Left ventricle myocardium inferior (tissue), 1 donor: ENCODE measurements around the gene DCLK1. TPM values are rescaled to one million over a fixed set of nuclear protein-coding genes. Genes with fewer than 3 reads are reported as not detected.
A peak's percentile ranks its signal among the peaks of the same experiment; 100 is the strongest.

Experiments used
- DNase-seq: peaks from one replicate; pipeline ENCODE4 v3.0.0-alpha.2; 2020
- H3K27ac ChIP-seq: fragments of 200-600 bp; replicated peaks from 2 replicates; pipeline ENCODE4 v1.8.0; 2021
- H3K27me3 ChIP-seq: fragments of 200-600 bp; 2 replicates; pipeline ENCODE4 v1.8.0; 2021; ENCODE audit warnings: low read depth
- H3K36me3 ChIP-seq: fragments of 200-600 bp; 2 replicates; pipeline ENCODE4 v1.8.0; 2021
- H3K4me1 ChIP-seq: fragments of 200-600 bp; 2 replicates; pipeline ENCODE4 v1.8.0; 2021
- H3K4me3 ChIP-seq: fragments of 200-600 bp; 2 replicates; pipeline ENCODE4 v1.8.0; 2021; ENCODE audit warnings: mild to moderate bottlenecking, moderate library complexity
- H3K9me3 ChIP-seq: fragments of 200-600 bp; replicated peaks from 2 replicates; pipeline ENCODE4 v1.8.0; 2021
- CTCF ChIP-seq: fragments of 200-600 bp; IDR thresholded peaks from 2 replicates; pipeline ENCODE4 v1.8.0; 2021; ENCODE audit warnings: antibody characterized with exemption, mild to moderate bottlenecking, borderline replicate concordance
- intact Hi-C: fragments of 100-400 bp; cut with micrococcal nuclease; formaldehyde crosslinking; loops from one replicate; pipeline ENCODE4 v1.11.0; 2022
- total RNA-seq: library from RNA; stranded (reverse); fragmentation: NEBNext Ultra II Directional; extraction: Animal tissue kit (Norgen Biotek cat#: 25700); gene quantifications from one replicate; pipeline ENCODE4 v1.2.1, GENCODE V29; 2021
- donor health status: DM: no; HTN: yes; CAD: no; lungs with severe emphysema.

Gene DCLK1
- total RNA-seq, 1 donor from 2014 or later, result 8.4 TPM

- no peak for TF ChIP-seq CTCF
- Histone ChIP-seq H3K9me3 (no peaks in the 10 kb centered on the region), H3K27me3 (no peaks in the 10 kb centered on the region), H3K36me3 (peaks cover 5% of the 10 kb centered on the region), H3K27ac (no peak overlapping the region), H3K4me1 (no peaks in the 10 kb centered on the region), H3K4me3 (no peak overlapping the region)
- no peak for DNase-seq
- intact Hi-C loops, result loop anchor here (10.0 kb wide), 1 partner anchor 132 kb away; no protein-coding TSS in a partner anchor
These were observed 308.5 kb downstream of the DCLK1 start for GRCh38 chr13:35822666-35823065.

GRCh38 chr13:35818633-35819067, 312.5 kb downstream of the DCLK1 start:
- Histone ChIP-seq H3K9me3 (no peaks in the 10 kb centered on the region), H3K4me1 (no peaks in the 10 kb centered on the region), H3K4me3 (no peak overlapping the region), H3K27ac (no peak overlapping the region), H3K36me3 (no peaks in the 10 kb centered on the region), H3K27me3 (no peaks in the 10 kb centered on the region)
- DNase-seq, result no peak
- peak; percentile 80 for TF ChIP-seq CTCF
- intact Hi-C loops, result no loop called here

GRCh38 chr13:35817642-35818607, 313.3 kb downstream of the DCLK1 start:
- intact Hi-C loops, result no loop called here
- Histone ChIP-seq H3K4me3 (no peak overlapping the region), H3K27ac (no peak overlapping the region), H3K27me3 (no peaks in the 10 kb centered on the region), H3K9me3 (no peaks in the 10 kb centered on the region), H3K36me3 (no peaks in the 10 kb centered on the region), H3K4me1 (no peaks in the 10 kb centered on the region)
- DNase-seq, result no peak
- TF ChIP-seq CTCF, result no peak

GRCh38 chr13:35814605-35815011, 316.6 kb downstream of the DCLK1 start:
- Histone ChIP-seq H3K27ac (no peak overlapping the region), H3K36me3 (no peaks in the 10 kb centered on the region), H3K27me3 (no peaks in the 10 kb centered on the region), H3K4me3 (no peak overlapping the region), H3K4me1 (no peaks in the 10 kb centered on the region), H3K9me3 (no peaks in the 10 kb centered on the region)
- intact Hi-C loops, result no loop called here
- DNase-seq, result no peak
- no peak for TF ChIP-seq CTCF

- intact Hi-C loops, result no loop called here
These were observed 318.4 kb downstream of the DCLK1 start for GRCh38 chr13:35812736-35813135.

More at GRCh38 chr13:35812736-35813135, 318.4 kb downstream of the DCLK1 start:
- Histone ChIP-seq H3K27ac (no peak overlapping the region), H3K4me3 (no peak overlapping the region), H3K27me3 (no peaks in the 10 kb centered on the region), H3K9me3 (no peaks in the 10 kb centered on the region), H3K4me1 (no peaks in the 10 kb centered on the region), H3K36me3 (peaks cover 4% of the 10 kb centered on the region)
- TF ChIP-seq CTCF, result no peak
- no peak for DNase-seq
